ENCODE results near the gene MEX3D. TPM values are rescaled to one million over a fixed set of nuclear protein-coding genes. Genes with fewer than 3 reads are reported as not detected.
A peak's percentile ranks its signal among the peaks of the same experiment; 100 is the strongest.

Gene MEX3D
- total and polyA plus RNA-seq, 2 of the 4 experiments (the other 2 are of a cell fraction) = 9.1 to 9.6 TPM

DNA sequence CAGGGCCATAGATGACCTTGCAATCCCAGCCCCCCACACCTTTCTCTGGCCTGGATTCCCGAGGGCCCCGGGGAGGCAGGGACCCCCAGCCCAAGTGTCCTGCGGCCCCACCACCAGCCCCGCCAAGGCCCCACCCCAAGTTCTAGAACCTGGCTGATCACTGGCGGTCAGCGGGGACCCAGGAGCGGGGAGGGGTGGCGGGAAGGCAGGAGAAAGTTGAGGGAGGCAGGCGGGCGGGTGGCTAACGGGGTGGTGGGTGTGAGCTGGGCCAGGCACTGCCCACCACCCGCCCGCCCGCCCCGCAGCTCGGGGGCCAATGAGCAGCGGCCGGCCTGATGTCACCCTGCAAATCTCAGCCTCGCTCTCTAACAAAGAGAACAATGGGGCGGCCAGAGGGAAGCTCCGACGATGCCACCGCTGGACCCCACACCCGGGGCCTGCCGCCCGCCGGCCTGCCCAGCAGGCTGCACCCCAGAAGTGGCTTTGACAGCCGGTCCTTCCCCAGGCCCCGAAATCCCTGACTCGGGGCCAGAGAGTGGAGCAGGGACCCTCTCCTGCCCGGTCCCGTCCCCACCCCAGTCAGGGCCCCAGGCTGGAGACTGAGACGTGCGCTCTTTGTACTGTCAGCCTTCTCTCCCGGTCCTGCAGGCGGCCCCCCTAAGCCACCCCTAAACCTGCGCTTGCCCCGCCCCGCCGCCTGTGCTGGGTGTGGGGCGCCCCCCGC is 1.6 kb downstream of the MEX3D start:
- H4K8ac ChIP-seq (ENCODE audit: low read depth in 2 of 2, low read length in 2 of 2) = peak overlapping the region in 1 of 2 experiments; percentile 94; a peak in 1 of 4 replicates
- H2BK15ac ChIP-seq (ENCODE audit: low read depth, low read length) = no peak overlapping the region
- ChIA-PET POLR2A (ENCODE audit: unreplicated experiment) (no interaction called here), CTCF (interaction anchor here (0.6 to 1.5 kb wide), 2 partner anchors 20 to 52 kb away, joined by 5 to 11 read pairs; no protein-coding TSS in a partner anchor)
- peak overlapping the region; percentile 97 for H3K4me3 ChIP-seq (ENCODE audit: insufficient read depth, low read depth, low read length)
- H2AK5ac ChIP-seq (ENCODE audit: low read depth, low read length) = peak overlapping the region; percentile 71
- DNase-seq (peak; percentile 77), ATAC-seq (ENCODE audit: low read depth) (peak; percentile 85)
- no peak overlapping the region for H2BK120ac ChIP-seq (ENCODE audit: low read depth, low read length)
- H3K18ac ChIP-seq (ENCODE audit: low read depth, low read length) = peak overlapping the region; percentile 62; the same call in 1 of the 2 replicates
- TF ChIP-seq BHLHE40 (IDR thresholded peaks at IDR 0.05; ENCODE audit: low read depth, low read length) = no peak
- TF ChIP-seq POLR2A (IDR thresholded peaks at IDR 0.05; ENCODE audit: low read depth, low read length) = peak; percentile 87
- H3K4me2 ChIP-seq (ENCODE audit: low read depth, low read length) = peak overlapping the region; percentile 94
- H2AK9ac ChIP-seq (replicated peaks; ENCODE audit: low read depth, low read length, poor library complexity) = peak overlapping the region; percentile 100
- dilution Hi-C loops (cut with HindIII; ENCODE audit: low sequenced_read_pairs, unreplicated experiment) (no loop called here), in situ Hi-C loops (cut with MboI; ENCODE audit: low sequenced_read_pairs) (no loop called here), intact Hi-C loops (cut with micrococcal nuclease) (loop anchor here (1.0 to 10.0 kb wide), 2 partner anchors 86 to 988 kb away; partner anchors contain the start of gene TCF3)
- H3K27me3 ChIP-seq (ENCODE audit: control insufficient read depth, insufficient read depth, low read length) = no peaks in the 10 kb centered on the region; the same call in 1 of the 2 replicates
- H4K5ac ChIP-seq (ENCODE audit: low read depth, low read length) = peak overlapping the region; percentile 96; the same call in 1 of the 2 replicates
- peaks cover 53% of the 10 kb centered on the region for H4K20me1 ChIP-seq (ENCODE audit: insufficient read depth, low read length)
- H3K27ac ChIP-seq (ENCODE audit: insufficient read depth, low read length) = peak overlapping the region; percentile 95
- no peaks in the 10 kb centered on the region for H3K9me3 ChIP-seq (ENCODE audit: control insufficient read depth, insufficient read depth, low read length)
- peak overlapping the region; percentile 87 for H3K56ac ChIP-seq (ENCODE audit: extremely low read depth, insufficient read depth, low read length)
- H3K14ac ChIP-seq (replicated peaks; ENCODE audit: low read depth, low read length) = peak overlapping the region; percentile 95
- peaks cover 4% of the 10 kb centered on the region; the same call in 1 of the 2 replicates for H3K36me3 ChIP-seq (ENCODE audit: control insufficient read depth, insufficient read depth, low read length)
- H3K23ac ChIP-seq (ENCODE audit: low read depth, low read length) = peak overlapping the region; percentile 95; the same call in 1 of the 2 replicates
- H3K9me1 ChIP-seq (ENCODE audit: insufficient read depth, low read length) = peaks cover 10% of the 10 kb centered on the region
- no TSS peak for BruUV-seq (replicated peaks)
- peak overlapping the region; percentile 98 for H3K9ac ChIP-seq (ENCODE audit: low read depth, low read length)
- peak overlapping the region; percentile 91 for H2AFZ ChIP-seq (replicated peaks; ENCODE audit: low read length, poor library complexity)
- H3K4ac ChIP-seq (ENCODE audit: low read depth, low read length) = peak overlapping the region; percentile 95
- peaks cover 0 to 32% of the 10 kb centered on the region in 2 experiments; a peak in 2 of 4 replicates for H3K79me1 ChIP-seq (ENCODE audit: low read depth in 1 of 2, low read length in 2 of 2)
- WGBS, 2 experiments (ENCODE audit: extremely low coverage in 2 of 2, insufficient read length in 1 of 2) = 0% methylated on average over 12 of the region's 42 CpGs; no CpG with 5 or more reads in 1 of the 2 experiments
- no peak overlapping the region for H2BK20ac ChIP-seq (ENCODE audit: low read depth, low read length)
- H3K4me1 ChIP-seq (ENCODE audit: control insufficient read depth, insufficient read depth, low read length) = peaks cover 8% of the 10 kb centered on the region
- peak overlapping the region; percentile 91 for H2BK5ac ChIP-seq (ENCODE audit: low read depth, low read length, poor library complexity, severe bottlenecking)
- H4K91ac ChIP-seq (ENCODE audit: insufficient read depth, low read depth, low read length) = peak overlapping the region; percentile 89

Measured in IMR-90 (cell line).